ENCODE measurements around the gene IFI27L1.
A peak's percentile ranks its signal among the peaks of the same experiment; 100 is the strongest.

Gene IFI27L1

DNA sequence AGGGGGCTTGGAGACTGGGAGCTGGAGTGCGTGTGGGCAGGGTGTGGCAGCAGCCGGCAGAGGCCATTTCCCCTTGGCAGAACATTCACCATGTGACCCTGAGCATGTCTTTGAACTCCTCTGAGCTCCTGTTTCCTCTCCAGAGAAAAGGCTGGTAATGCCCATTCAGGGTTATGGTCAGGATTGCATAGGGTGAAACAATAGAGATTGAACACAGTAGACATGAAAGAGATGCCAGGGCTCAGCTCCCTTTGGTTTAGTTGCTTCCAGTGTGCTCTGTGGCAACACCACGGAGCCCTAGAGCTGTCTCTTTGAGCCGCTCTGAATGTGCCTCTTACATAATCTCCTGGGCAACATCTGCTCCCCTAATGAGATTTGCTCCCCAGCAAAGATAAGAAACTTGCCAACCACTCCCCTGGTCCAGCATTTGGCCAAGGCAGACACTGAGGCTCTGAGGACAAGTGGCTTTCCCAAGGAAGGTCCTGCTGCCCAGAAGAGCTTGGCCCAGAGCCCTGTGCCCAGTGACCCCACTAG is 34.0 kb downstream of the IFI27L1 start:
- DNase-seq, result peak; percentile 41

DNA sequence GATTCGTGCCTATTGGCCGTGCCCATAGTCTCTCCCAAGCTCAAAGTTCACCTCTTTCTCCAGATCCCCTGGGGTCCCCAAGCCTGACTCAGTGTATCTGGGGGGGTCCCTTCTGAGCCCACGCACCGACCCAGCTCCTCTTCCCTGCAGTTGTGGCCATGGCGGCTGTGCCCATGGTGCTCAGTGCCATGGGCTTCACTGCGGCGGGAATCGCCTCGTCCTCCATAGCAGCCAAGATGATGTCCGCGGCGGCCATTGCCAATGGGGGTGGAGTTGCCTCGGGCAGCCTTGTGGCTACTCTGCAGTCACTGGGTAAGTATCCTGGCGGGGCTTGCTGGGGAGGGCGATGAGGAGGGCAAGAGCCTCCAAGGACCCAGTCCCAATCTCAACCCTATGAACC is 34.5 kb downstream of the IFI27L1 start:
- DNase-seq, result no peak

DNA sequence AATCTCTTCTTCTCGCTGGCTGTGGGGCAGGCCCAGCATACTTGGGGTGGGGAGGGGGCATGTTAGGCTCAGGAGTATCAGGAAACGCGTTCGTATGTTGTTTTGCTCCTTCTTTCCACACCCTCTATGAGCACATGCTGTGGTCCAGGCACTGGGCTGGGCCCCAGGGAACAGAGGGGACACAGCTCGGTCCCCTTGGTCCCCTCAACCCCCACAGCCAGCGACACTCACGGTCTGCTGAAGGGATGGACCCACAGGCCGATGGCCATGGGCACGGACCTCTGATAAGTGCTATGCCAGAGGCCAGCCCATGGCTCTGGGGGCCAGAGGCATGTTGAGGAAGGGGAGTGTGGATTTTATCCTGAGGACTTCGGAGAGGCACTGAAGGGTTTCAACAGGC is 35.6 kb downstream of the IFI27L1 start:
- no peak for DNase-seq

DNA sequence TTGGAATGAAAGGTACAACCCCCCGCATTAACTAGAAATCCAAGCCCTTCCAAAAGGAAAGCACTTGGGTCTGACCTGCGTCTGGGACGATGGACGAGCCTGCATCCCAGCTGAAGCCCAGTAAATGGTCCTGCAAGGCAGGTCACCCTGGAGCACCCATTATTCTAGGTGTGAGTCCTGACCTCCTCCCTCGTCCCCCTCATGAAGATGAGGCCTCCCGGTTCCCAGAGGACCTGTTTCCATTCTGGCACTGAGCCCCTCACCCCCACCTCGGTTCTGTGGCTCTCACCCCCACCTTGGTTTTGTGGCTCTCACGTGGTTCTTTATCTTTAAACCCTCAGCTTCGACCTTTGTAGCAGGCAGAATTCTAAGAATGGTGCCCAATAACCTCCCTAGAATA is 36.7 kb downstream of the IFI27L1 start:
- no peak for DNase-seq

DNA sequence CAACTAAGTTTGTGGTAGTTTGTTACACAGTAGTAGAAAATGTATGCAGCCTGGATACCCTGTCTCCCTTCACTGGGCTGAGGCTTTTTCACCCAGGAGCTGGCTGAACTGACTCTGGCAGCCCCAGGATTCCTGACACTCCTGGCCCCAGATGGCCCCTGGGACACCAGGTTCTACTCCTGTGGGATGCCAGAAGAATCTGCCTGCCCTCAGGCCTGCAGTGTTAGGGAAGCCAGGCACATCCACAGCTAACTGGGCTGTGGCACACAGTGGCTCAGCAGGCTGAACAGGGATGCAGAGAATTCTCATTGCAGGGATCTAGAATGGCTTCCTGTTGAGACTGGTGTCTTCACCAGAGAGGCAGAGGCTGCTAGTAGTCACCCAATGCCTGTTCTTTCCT is 38.0 kb downstream of the IFI27L1 start:
- no peak for DNase-seq

DNA sequence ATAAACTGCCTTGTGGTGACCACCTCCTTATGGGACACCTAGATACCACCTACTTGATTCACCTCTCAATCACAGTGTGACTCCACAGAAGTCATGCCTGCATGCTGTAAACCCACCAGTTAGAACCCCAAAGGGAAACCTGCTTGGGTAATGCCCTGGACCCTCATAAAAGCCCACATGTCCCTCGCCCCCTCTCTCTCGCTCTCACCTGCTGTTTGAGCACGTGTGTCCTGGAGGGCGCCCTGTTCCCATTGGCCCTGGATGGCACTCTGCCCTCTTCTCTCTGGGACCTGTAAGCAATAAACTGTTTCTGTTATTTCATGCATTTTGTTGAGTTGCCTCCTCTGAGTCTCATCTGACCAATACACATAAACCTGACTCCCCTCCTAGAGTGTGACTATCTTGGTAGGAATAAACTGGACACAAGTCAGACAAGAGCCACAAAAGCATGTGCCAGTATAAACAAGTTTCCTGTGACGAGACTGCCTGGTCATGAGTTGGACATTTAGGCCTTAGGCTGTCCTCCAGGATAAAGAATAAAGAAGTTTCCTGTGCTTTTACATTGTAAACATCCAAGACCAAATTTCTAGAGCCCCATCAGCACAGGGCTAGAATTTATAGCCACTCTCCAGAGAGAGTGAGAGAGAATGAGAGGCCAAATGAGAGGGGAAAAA is 39.7 kb downstream of the IFI27L1 start:
- no peak for DNase-seq

DNA sequence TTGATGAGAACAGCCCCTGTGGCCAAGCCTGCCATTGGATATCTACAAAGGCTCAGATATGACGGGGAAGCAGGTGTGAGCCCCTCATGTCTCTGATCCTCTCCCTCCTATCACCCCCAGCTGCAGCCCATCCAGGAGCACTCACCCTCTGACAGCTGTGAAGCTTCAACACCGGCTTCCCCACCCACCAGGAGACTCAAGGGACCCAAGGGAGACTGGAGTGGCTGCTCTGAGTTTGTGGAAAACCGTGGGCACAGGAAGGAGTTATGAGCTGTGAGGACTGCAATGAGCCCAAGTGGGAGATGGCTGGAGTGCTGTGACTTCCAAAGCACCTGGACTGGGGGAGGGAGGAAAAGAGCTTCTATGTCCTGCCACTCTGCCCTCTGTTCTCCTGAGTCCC is 40.4 kb downstream of the IFI27L1 start:
- no peak for DNase-seq

DNA sequence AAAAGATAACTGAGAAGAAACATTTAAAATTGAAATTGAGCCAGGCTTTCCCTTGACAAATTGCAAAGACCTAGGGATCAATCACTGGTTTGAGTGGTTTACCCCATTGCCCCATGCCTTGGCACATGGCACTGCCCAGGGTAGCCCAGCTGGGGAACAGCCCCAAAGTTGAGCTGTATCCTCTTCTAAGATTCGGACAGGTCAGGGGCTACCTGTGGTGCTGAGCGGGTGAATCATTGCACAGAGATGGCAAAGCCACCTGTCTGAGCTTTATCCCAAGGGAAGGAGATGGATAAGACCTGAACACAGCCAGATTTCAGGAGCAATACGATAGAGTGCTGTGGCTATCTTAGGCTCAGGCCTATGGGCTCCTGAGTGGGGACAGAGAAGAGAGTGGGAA is 41.3 kb downstream of the IFI27L1 start:
- DNase-seq, result no peak

DNA sequence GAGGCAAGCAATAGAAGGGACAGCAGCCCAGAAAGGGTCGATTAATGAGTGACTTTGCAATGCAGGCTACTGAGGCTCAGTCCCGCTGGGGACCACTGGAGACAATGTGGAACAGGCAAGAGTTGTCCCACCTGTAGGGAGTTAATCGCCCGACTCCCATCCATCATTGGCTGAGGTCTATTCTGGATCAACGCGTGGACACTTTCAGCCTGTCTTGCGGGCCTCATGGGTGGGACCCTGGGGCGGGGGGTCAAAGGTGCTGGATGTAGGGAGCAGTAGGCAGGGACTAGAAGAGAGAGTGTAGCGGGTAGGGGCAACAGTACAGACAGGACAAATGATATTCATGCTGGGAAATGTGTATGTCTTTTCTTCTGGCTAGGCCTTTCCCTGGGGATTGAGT is 42.2 kb downstream of the IFI27L1 start:
- no peak for DNase-seq

DNA sequence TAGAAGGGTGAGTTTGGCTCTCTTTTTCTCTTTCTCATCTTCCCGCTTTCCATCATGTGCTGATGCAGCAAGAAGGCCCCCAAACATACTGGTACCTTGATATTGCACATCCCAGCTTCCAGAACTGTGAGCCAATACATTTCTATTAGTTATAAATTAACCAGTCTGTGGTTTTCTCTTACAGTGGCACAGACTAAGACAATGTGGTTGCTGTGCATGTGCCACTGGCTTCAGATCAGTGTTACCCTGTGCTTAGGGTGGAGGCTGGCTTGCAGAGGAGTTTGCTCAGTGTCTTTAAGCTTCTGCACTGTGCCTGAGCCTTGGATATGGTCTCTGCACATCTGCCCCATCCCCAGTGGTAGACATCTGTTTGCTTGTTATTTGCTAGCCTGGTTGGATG is 42.8 kb downstream of the IFI27L1 start:
- no peak for DNase-seq

DNA sequence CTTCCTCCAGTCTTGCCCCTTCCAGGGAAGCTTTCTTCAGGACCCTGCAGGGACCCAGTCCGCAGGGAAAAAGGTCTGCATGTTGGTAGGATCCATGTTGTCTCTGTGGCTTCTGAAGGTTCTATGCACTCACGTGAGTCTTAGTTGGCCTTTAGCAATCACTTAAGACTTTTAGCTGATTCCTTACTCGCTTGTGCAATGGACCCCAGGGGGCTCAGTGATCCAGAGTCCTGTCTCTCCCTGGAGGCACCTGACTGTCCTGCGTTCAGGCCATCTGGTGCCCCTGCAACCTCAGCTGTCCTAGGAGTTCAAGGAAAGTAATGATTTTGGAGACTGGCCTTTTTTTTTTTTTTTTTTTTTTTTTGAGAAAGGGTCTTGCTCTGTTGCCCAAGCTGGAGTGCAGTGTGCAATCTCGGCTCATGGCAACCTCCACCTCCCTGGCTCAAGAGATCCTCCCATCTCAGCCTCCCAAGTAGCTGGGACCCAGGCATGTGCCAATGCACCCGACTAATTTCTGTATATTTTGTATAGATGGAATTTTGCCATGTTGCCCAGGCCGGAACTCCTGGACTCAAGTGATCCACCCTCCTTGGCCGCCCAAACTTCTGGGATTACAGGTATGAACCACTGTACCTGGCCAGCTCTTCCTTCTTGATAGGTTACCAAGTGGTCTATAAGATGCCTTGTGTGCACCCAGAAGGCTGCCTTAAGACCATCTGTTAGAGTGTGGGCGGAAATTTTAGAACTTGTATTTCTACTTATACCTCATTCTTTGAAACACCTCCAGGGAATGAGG is 43.7 kb downstream of the IFI27L1 start:
- no peak for DNase-seq

DNA sequence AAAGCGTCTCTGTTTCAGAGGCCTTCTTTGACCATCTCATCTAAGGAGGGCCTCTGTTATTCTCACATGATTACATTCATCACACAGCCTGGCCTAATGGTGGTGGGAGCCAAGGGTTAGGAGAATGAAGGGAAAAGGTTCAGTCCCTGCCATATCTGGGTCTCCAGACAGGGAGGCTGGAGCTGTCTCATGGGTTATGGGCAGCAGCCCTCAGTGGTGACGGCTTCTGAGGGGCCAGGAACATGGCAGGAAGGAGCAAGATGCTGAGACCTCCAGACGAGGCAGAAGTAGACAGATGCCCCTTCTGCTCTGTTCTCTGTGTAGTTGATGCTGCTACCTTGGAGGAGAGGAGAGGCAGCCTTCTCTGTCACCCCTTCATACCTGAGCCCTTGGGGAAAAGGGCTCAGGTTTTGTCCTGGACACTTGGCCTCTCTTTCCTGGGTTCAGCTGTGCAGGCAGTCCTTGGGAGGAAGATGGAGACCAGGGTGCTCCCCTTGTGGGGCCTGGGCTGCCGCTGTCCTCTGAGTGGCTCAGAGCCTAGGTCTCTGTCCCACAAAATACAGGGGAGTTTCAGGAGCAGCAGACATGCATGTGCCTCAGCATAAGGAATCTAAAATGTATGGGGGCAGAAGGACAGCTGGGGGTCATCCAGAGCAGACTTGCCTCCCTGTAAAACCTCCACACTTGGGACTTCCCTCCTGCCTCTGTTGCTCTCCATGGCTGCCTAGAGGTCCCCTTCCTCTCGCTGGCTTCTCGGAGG is 44.7 kb downstream of the IFI27L1 start:
- DNase-seq, result no peak

DNA sequence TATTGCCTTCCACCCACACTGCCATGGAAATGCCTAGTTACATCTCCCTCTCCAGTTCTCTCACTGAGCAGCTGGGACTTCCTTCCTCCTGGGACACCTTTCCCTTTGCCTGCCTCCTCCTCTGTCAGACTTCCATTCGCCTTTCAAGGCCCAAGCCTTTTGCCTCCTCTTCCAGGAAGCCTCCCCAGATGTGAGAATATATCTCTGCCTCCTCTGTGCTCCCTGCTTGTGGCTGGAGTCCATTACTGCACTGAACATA is 45.2 kb downstream of the IFI27L1 start:
- no peak for DNase-seq

DNA sequence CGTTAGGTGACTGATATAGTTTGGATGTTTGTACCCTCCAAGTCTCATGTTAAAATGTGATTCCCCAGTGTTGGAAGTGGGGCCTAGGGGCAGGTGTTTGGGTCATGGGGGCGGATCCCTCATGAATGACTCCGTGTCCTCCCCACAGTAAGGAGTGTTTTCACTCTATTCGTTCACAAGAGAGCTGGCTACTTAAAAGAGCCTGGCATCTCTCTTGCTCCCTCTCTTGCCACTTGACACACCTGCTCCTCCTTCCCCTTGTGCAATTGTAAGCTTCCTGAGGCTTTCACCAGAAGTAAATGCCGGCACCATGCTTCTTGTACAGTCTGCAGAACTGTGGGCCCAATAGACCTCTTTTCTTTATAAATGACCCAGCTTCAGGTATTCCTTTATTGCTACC is 45.7 kb downstream of the IFI27L1 start:
- no peak for DNase-seq

DNA sequence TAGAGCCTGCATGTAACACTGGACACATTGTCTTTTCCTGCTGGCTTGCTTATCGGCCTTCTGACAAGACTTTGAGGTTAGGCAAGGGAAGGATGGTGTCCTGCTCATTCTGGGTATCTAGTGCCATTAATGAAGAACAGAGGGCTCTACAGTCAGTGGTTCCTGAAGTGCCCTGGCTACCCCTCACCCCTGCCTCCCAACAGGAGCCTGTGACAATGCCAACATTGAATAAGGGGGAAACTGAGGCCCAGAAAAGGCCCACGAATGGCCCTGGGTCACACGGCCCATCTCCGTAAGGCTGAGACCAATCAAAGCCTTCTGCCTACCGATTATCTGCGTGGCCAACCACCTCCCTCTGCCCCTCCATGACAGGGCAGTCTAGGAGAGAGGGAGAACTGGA is 46.2 kb downstream of the IFI27L1 start:
- DNase-seq, result no peak

DNA sequence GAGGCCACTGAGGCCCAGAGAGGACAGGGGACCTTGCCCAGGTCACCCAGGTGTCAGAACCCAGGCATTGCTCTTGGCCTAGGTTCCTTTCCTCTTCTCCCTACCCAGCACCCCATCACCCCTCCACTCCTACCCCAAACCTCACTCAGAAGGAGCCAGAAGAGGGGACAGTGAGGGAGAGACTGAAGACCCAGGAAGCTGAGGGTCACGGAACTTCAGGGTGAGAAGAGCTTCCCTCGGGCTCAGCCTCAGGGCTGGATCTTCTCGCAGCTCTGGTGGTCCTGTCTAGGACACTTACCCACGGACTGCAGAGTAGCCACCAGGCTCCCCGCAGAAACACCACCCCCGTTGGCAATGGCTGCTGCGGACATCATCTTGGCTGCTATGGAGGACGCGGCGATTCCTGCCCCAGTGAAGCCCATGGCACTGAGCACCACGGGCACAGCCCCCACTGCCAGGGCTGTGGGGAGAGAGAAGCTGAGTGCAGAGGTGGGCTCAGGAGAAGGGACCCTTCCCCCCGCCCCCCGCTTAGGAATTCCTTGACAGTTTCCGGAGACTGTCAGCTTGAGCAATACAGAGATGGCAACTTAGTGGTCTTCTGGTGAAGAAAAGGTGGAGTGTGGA is 47.2 kb downstream of the IFI27L1 start:
- no peak for DNase-seq

DNA sequence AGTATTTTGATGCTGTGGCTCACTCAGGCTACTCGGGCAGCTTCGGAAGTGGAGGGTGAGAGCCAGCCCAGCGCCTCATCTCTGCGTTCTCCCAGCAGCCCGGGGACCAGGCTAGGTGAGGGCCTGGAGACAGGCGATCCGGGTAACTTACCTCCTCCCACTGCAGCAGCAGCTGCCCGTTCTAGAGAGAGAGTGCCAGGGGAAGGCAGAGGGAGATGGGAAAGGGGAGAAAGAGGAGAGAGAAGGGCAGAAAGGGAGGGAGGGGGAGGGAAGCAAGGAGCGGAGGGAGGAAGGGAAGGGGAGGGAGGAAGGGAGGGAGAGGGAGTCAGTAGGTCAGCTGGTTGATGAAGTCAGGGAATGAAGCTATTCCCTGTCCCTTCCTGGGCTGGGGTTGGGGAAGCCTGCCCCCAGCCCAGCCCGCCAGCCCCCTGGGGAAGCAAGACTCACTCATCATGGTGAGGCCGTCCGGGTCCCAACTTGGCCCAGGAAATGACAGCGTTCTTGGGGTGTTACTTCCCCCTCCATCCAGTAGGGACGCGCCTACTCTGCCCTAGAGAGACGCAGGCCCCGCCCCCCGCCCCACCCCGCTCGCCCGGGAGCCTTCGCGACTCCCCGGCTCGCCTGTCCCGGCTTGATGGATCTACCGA is 48.1 kb downstream of the IFI27L1 start, which contains the start of gene IFI27L2:
Gene IFI27L2, minus strand, starts transcription at position 494 of the 647 bp plus-strand sequence. Its CDS starts 40 bp downstream, at position 454.
- peak; percentile 64 for DNase-seq

DNA sequence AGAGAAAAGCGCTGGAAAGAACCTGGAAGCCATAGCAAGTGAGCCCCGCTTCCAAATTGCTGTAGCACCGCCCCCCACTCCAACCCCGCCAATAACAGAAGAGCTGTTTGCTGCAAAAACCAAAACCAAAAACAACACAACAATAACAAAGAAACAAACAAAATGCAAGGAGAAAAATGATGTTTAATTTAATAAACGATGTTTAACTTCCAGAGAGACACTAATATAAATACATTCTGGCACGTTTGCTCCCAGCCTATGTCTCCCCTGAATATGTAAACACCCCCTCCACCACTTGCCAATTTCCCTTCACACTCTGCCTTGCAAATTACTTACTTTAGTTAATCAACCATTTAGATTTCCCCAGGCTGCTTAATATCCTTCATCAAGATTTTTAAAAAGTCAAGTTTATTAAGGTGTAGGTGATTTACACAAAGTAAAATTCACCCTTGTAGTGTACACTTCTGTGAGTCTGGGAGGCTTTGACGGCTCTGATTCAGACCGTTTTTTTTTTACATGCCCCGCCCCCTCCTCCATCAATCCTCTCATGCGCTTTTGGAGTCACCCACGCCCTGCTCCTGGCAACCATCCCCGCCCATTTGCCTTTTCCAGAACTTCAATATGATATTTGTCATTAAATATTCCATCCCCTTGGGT is 48.8 kb downstream of the IFI27L1 start:
- DNase-seq, result peak; percentile 22

DNA sequence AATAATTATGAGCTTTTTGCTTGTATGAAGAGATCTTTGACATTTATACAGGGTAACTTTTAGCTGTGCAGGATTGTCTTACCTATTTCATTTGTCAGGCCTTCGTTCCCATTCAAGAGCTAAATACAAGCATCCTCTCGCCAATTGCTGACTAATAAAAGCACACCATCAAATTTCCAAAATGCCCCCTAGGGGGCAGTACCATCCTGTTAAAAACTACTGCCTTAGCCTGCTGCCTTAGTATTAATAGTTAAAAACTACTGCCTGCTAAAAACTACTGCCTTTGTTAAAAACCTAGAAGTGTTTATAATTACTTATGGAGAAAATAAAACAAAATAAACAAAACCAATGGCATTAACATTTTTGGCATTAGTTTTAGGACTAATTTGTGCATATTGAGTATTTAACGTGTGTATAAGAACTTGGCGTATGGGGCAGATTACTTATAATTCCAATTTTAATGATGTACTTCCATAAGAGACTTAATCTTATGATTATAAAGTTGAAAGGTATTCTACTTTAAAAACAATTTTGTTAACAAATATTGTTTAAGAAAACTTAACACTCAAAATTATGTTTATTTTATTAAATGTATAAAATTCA is 51.3 kb downstream of the IFI27L1 start:
- peak; percentile 59 for DNase-seq

DNA sequence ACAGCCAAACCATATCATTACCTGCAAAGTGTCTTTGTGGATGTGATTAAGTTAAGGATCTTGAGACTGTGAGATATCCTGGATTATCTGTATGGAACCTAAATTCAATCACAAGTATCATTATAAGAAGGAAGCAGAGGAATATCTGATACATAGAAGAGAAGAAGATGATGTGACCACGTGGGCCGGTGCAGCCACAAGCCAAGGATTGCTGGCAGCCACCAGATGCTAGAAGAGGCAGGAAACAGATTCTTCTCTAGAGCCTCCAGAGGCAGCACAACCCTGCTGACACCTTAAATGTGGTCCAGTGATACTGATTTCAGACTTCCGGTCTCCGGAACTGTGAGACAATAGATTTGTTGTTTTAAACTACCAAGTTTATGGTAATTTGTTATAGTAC is 54.4 kb downstream of the IFI27L1 start:
- DNase-seq, result no peak

DNA sequence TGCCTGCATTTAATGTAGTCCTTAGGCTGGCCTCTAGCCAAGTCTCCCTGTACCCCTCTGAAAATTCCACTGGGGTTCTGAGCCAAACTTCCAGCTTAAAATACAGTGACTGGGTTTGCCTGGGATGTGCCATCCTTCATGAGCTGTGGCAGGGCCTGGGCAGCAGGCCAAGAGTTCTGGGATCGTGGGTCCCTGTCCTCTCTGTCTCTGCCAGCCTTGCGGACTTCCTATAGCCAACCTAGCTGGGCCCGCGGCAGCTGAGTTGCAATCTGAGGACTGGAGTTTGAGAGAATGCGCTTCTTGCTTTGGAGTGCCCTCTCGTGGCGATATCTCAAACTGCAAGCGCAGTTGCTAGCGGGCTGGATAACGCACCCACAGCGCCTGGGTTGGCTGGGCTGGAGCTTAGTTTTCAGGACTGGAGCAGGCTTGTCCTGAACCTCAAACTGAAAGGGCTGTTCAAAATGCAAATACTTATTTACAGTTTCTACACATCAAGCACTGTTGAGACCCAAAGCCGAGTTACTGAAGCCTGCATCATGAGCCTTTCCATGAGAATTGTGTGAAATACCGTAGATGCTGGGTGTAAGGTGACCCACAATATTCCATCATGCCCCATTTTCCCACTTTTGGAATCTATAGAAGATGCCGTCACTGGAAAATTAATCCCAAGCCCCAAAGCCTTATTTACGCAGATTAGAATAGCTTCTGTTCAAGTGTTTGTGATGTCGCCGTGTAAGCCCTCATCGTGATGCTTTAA is 55.6 kb downstream of the IFI27L1 start:
- peak; percentile 69 for DNase-seq
